Liver (tissue), 9 donors: ENCODE data around the gene KIF26B. TPM values are rescaled to one million over a fixed set of nuclear protein-coding genes. Genes with fewer than 3 reads are reported as not detected.

Experiments used
- DNase-seq: peaks from one replicate; pipeline ENCODE4 v3.0.0-alpha.2; 2017; ENCODE audit warnings: low spot score
- H3K27ac ChIP-seq, 2 donors: one replicate each; pipeline ENCODE4 v1.7.0; 2013; ENCODE audit warnings: inconsistent platforms in 2 of 2, low read length in 2 of 2, control low read depth in 1 of 2, low read depth in 1 of 2, mild to moderate bottlenecking in 1 of 2
- H3K27me3 ChIP-seq, 4 donors: one replicate each; pipeline versions ENCODE4 v1.6.1 to v1.7.0; 2013; ENCODE audit warnings: low read length in 3 of 4, inconsistent platforms in 1 of 4, mild to moderate bottlenecking in 1 of 4, moderate library complexity in 1 of 4; ENCODE audit not compliant: control insufficient read depth in 4 of 4, insufficient read depth in 4 of 4
- H3K36me3 ChIP-seq, 4 donors: one replicate each; pipeline versions ENCODE4 v1.6.1 to v1.7.0; 2013; ENCODE audit warnings: low read length in 3 of 4, mild to moderate bottlenecking in 3 of 4, low read depth in 1 of 4, moderate library complexity in 1 of 4; ENCODE audit not compliant: control insufficient read depth in 4 of 4, insufficient read depth in 3 of 4
- H3K4me1 ChIP-seq, 4 donors: one replicate each; pipeline versions ENCODE4 v1.6.1 to v1.7.0; 2013; ENCODE audit warnings: low read length in 3 of 4, mild to moderate bottlenecking in 3 of 4, moderate library complexity in 1 of 4; ENCODE audit not compliant: control insufficient read depth in 4 of 4, insufficient read depth in 4 of 4
- H3K4me3 ChIP-seq, 3 donors: one replicate each; pipeline versions ENCODE4 v1.6.1 to v1.7.0; 2013; ENCODE audit warnings: low read length in 3 of 3, control low read depth in 1 of 3, low read depth in 1 of 3, mild to moderate bottlenecking in 1 of 3
- H3K9ac ChIP-seq, 2 donors: one replicate each; pipeline ENCODE4 v1.7.0; 2013; ENCODE audit warnings: low read length in 2 of 2, mild to moderate bottlenecking in 2 of 2, moderate library complexity in 2 of 2, control low read depth in 1 of 2, low read depth in 1 of 2
- H3K9me3 ChIP-seq, 4 donors: one replicate each; pipeline versions ENCODE4 v1.6.1 to v1.7.0; 2013; ENCODE audit warnings: low read length in 3 of 4; ENCODE audit not compliant: control insufficient read depth in 4 of 4
- EGR1 ChIP-seq, 2 donors: IDR thresholded peaks; 2 replicates each; pipeline ENCODE4 v1.6.1; 2016 to 2018; ENCODE audit warnings: antibody characterized with exemption in 2 of 2, low read depth in 2 of 2
- FOXA1 ChIP-seq: IDR thresholded peaks from 2 replicates; pipeline ENCODE4 v1.6.1; 2016; ENCODE audit warnings: antibody characterized with exemption
- FOXA2 ChIP-seq: IDR thresholded peaks from 2 replicates; pipeline ENCODE4 v1.6.1; 2016; ENCODE audit warnings: antibody characterized with exemption
- GABPA ChIP-seq, 2 donors: IDR thresholded peaks in 1 of 2; conservative IDR thresholded peaks in 1 of 2; 2 replicates each; pipeline ENCODE4 v1.6.1; 2016; ENCODE audit warnings: antibody characterized with exemption in 2 of 2, mild to moderate bottlenecking in 1 of 2, moderate library complexity in 1 of 2
- HNF4A ChIP-seq, 2 donors: conservative IDR thresholded peaks; 2 replicates each; pipeline ENCODE4 v1.6.1; 2016; ENCODE audit warnings: antibody characterized with exemption in 2 of 2, mild to moderate bottlenecking in 2 of 2
- HNF4G ChIP-seq: IDR thresholded peaks from 2 replicates; pipeline ENCODE4 v1.6.1; 2016; ENCODE audit warnings: antibody characterized with exemption
- JUND ChIP-seq, 2 donors: IDR thresholded peaks; 2 replicates each; pipeline ENCODE4 v1.6.1; 2016; ENCODE audit warnings: antibody characterized with exemption in 2 of 2
- MAX ChIP-seq: IDR thresholded peaks from 2 replicates; pipeline ENCODE4 v1.6.1; 2016; ENCODE audit warnings: antibody characterized with exemption
- NR2F2 ChIP-seq: IDR thresholded peaks from 2 replicates; pipeline ENCODE4 v1.6.1; 2016; ENCODE audit warnings: antibody characterized with exemption
- RAD21 ChIP-seq, 2 donors: IDR thresholded peaks; 2 replicates each; pipeline ENCODE4 v1.6.1; 2016; ENCODE audit warnings: antibody characterized with exemption in 2 of 2, mild to moderate bottlenecking in 2 of 2
- RXRA ChIP-seq, 2 donors: IDR thresholded peaks; 2 replicates each; pipeline ENCODE4 v1.6.1; 2017 to 2018; ENCODE audit warnings: antibody characterized with exemption in 2 of 2, mild to moderate bottlenecking in 1 of 2
- SP1 ChIP-seq: IDR thresholded peaks from 2 replicates; pipeline ENCODE4 v1.6.1; 2018; ENCODE audit warnings: antibody characterized with exemption, mild to moderate bottlenecking
- TAF1 ChIP-seq: conservative IDR thresholded peaks from 2 replicates; pipeline ENCODE4 v1.6.1; 2016; ENCODE audit warnings: antibody characterized with exemption, mild to moderate bottlenecking
- YY1 ChIP-seq: IDR thresholded peaks from 2 replicates; pipeline ENCODE4 v1.6.1; 2016; ENCODE audit warnings: antibody characterized with exemption, mild to moderate bottlenecking
- ZBTB33 ChIP-seq: IDR thresholded peaks from 2 replicates; pipeline ENCODE4 v1.6.1; 2016; ENCODE audit warnings: antibody characterized with exemption
- WGBS: extraction: QIAGEN DNeasy Blood & Tissue Kit; methylation state at CpG from one replicate; pipeline ENCODE4 v1.1.7; 2013; 5-methylcytosine and 5-hydroxymethylcytosine counted together
- polyA plus RNA-seq, 2 donors: library from polyadenylated mRNA; stranded (reverse) in 1 of 2; unstranded in 1 of 2; fragments of 200-250 nt in 1 of 2; fragments of >200 nt in 1 of 2; fragmentation: Nextera tagmentation in 1 of 2; extraction: Ambion mirVana in 1 of 2; gene quantifications; one replicate each; pipeline versions ENCODE4 v1.2.1 to v1.2.3, GENCODE V29; 2013 to 2015
- total RNA-seq, 2 donors: library from RNA; depleted of rRNA; stranded (reverse); fragments of >200 nt; gene quantifications; one replicate each; pipeline ENCODE4 v1.2.3, GENCODE V29; 2014
- TF ChIP-seq, protein P1 (sequence below): IDR thresholded peaks from 2 replicates; pipeline ENCODE4 v1.6.1; 2016; ENCODE audit warnings: antibody characterized with exemption
- TF ChIP-seq, protein P2 (sequence below): fragments of 150-350 bp; IDR thresholded peaks from 2 replicates; pipeline ENCODE4 v1.5.1; 2017; ENCODE audit warnings: improper control_type of control experiment, low read depth, low read length; ENCODE audit not compliant: missing input control
- TF ChIP-seq, protein P3 (sequence below): IDR thresholded peaks from 2 replicates; pipeline ENCODE4 v1.6.1; 2016; ENCODE audit warnings: antibody characterized with exemption, mild to moderate bottlenecking
- donor health status: healthy.
- donor health status: healthy.
- donor health status: healthy.
- donor health status: healthy.
- donor health status: healthy.

KIF26B gene
- total and polyA plus RNA-seq, 4 donors: 0.10 to 1.7 (median 0.34) TPM

GRCh38 chr1:245366886-245367285 lies 212.1 kb downstream of the KIF26B start (continued):
- TF ChIP-seq MAX: no peak
- TF ChIP-seq HNF4A (conservative IDR thresholded peaks at IDR 0.05): no peak

GRCh38 chr1:245370175-245370825 lies 215.5 kb downstream of the KIF26B start:
- H3K36me3 ChIP-seq: no peaks in the 10 kb centered on the region
- no peak for DNase-seq
- H3K27me3 ChIP-seq: no peaks in the 10 kb centered on the region
- H3K9me3 ChIP-seq: no peaks in the 10 kb centered on the region
- no peaks in the 10 kb centered on the region for H3K4me1 ChIP-seq
- TF ChIP-seq ZBTB33: no peak
- no peak for TF ChIP-seq YY1
- no peak for TF ChIP-seq TAF1
- no peak for TF ChIP-seq MAX
- TF ChIP-seq RAD21 (IDR thresholded peaks at IDR 0.05): no peak
- TF ChIP-seq, protein P1, sequence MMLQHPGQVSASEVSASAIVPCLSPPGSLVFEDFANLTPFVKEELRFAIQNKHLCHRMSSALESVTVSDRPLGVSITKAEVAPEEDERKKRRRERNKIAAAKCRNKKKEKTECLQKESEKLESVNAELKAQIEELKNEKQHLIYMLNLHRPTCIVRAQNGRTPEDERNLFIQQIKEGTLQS: no peak
- no peak for TF ChIP-seq RXRA (IDR thresholded peaks at IDR 0.05)
- TF ChIP-seq HNF4G: no peak
- TF ChIP-seq NR2F2: no peak
- no peak for TF ChIP-seq FOXA1
- TF ChIP-seq, protein P2, sequence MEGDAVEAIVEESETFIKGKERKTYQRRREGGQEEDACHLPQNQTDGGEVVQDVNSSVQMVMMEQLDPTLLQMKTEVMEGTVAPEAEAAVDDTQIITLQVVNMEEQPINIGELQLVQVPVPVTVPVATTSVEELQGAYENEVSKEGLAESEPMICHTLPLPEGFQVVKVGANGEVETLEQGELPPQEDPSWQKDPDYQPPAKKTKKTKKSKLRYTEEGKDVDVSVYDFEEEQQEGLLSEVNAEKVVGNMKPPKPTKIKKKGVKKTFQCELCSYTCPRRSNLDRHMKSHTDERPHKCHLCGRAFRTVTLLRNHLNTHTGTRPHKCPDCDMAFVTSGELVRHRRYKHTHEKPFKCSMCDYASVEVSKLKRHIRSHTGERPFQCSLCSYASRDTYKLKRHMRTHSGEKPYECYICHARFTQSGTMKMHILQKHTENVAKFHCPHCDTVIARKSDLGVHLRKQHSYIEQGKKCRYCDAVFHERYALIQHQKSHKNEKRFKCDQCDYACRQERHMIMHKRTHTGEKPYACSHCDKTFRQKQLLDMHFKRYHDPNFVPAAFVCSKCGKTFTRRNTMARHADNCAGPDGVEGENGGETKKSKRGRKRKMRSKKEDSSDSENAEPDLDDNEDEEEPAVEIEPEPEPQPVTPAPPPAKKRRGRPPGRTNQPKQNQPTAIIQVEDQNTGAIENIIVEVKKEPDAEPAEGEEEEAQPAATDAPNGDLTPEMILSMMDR: no peak
- TF ChIP-seq, protein P3, sequence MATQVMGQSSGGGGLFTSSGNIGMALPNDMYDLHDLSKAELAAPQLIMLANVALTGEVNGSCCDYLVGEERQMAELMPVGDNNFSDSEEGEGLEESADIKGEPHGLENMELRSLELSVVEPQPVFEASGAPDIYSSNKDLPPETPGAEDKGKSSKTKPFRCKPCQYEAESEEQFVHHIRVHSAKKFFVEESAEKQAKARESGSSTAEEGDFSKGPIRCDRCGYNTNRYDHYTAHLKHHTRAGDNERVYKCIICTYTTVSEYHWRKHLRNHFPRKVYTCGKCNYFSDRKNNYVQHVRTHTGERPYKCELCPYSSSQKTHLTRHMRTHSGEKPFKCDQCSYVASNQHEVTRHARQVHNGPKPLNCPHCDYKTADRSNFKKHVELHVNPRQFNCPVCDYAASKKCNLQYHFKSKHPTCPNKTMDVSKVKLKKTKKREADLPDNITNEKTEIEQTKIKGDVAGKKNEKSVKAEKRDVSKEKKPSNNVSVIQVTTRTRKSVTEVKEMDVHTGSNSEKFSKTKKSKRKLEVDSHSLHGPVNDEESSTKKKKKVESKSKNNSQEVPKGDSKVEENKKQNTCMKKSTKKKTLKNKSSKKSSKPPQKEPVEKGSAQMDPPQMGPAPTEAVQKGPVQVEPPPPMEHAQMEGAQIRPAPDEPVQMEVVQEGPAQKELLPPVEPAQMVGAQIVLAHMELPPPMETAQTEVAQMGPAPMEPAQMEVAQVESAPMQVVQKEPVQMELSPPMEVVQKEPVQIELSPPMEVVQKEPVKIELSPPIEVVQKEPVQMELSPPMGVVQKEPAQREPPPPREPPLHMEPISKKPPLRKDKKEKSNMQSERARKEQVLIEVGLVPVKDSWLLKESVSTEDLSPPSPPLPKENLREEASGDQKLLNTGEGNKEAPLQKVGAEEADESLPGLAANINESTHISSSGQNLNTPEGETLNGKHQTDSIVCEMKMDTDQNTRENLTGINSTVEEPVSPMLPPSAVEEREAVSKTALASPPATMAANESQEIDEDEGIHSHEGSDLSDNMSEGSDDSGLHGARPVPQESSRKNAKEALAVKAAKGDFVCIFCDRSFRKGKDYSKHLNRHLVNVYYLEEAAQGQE: no peak
- TF ChIP-seq FOXA2: no peak
- TF ChIP-seq GABPA (IDR thresholded peaks at IDR 0.05 in 1 of 2, conservative IDR thresholded peaks at IDR 0.05 in 1 of 2): no peak
- no peak for TF ChIP-seq EGR1 (IDR thresholded peaks at IDR 0.05; ENCODE audit: low read depth in 2 of 2)
- no peak for TF ChIP-seq SP1
- no peak for TF ChIP-seq JUND (IDR thresholded peaks at IDR 0.05)
- no peak overlapping the region for H3K9ac ChIP-seq
- WGBS: 91% methylated on average over 15 of the region's 15 CpGs
- H3K4me3 ChIP-seq: no peak overlapping the region
- no peak overlapping the region for H3K27ac ChIP-seq
